SK-N-MC (cell line): ENCODE data around the gene ZNF804B.

ENCODE experiments used
- EZH2 ChIP-seq: fragments of 200-600 bp; sonication (generic); IDR thresholded peaks from one replicate; pipeline ENCODE4 v1.6.1; 2017; ENCODE audit warnings: antibody characterized with exemption
- POLR2AphosphoS5 ChIP-seq: IDR thresholded peaks from 2 replicates; pipeline ENCODE4 v1.6.1; 2012; ENCODE audit warnings: mild to moderate bottlenecking, low read depth, low read length, borderline replicate concordance

DNA sequence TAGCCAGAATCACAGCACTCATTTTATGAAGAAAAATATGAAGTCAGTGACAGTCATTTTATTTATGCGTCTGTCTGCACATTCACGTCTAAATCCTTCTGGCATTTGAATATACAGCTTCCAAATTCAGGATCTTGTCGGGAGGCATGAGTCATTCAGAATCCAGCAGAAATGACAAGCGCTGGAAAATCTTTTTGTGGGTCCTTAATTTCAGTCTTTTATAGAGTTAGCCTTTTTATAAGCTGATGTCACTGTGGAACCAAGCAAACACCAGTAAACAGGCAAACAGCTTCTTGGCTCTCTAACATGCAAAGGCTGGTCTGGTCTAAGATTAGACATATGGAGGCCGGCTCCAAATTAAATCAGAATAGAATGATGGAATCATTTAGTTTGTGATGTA is 424.2 kb downstream of the ZNF804B start:
- TF ChIP-seq POLR2AphosphoS5 (no peak), EZH2 (no peak)
